ENCODE measurements around the gene NPIPA3. TPM values are rescaled to one million over a fixed set of nuclear protein-coding genes. Genes with fewer than 3 reads are reported as not detected.
"Not testable (repeated sequence)": the region's sequence is repeated elsewhere in the genome, so short reads cannot be mapped to it uniquely, and the experiment has no call there.

Gene NPIPA3
- total and polyA plus RNA-seq, 7 donors = 0.54 to 2.8 (median 0.96) TPM; not detected in 3

- Histone ChIP-seq H3K9me3 (no peaks in the 10 kb centered on the region), H3K4me1 (no peaks in the 10 kb centered on the region), H3K36me3 (no peaks in the 10 kb centered on the region), H3K27ac (no peak overlapping the region), H3K27me3 (no peaks in the 10 kb centered on the region), H3K4me3 (no peak overlapping the region)
- no peak for DNase-seq
- 96 to 97% methylated on average over 4 of the region's 4 CpGs for WGBS, 2 donors
- TF ChIP-seq EP300 (IDR thresholded peaks at IDR 0.05) = no peak
- TF ChIP-seq POLR2AphosphoS5 (IDR thresholded peaks at IDR 0.05) = no peak
- no peak for TF ChIP-seq POLR2A (IDR thresholded peaks at IDR 0.05)
- TF ChIP-seq, protein P1, sequence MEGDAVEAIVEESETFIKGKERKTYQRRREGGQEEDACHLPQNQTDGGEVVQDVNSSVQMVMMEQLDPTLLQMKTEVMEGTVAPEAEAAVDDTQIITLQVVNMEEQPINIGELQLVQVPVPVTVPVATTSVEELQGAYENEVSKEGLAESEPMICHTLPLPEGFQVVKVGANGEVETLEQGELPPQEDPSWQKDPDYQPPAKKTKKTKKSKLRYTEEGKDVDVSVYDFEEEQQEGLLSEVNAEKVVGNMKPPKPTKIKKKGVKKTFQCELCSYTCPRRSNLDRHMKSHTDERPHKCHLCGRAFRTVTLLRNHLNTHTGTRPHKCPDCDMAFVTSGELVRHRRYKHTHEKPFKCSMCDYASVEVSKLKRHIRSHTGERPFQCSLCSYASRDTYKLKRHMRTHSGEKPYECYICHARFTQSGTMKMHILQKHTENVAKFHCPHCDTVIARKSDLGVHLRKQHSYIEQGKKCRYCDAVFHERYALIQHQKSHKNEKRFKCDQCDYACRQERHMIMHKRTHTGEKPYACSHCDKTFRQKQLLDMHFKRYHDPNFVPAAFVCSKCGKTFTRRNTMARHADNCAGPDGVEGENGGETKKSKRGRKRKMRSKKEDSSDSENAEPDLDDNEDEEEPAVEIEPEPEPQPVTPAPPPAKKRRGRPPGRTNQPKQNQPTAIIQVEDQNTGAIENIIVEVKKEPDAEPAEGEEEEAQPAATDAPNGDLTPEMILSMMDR (IDR thresholded peaks at IDR 0.05) = no peak
- intact Hi-C loops (cut with DNase I) = no loop called here
Observed at GRCh38 chr16:14681115-14681514, 22.1 kb upstream of the NPIPA3 start.

GRCh38 chr16:14682121-14682520, 21.1 kb upstream of the NPIPA3 start:
- no peak for DNase-seq
- H3K27ac ChIP-seq = no peak overlapping the region

DNA sequence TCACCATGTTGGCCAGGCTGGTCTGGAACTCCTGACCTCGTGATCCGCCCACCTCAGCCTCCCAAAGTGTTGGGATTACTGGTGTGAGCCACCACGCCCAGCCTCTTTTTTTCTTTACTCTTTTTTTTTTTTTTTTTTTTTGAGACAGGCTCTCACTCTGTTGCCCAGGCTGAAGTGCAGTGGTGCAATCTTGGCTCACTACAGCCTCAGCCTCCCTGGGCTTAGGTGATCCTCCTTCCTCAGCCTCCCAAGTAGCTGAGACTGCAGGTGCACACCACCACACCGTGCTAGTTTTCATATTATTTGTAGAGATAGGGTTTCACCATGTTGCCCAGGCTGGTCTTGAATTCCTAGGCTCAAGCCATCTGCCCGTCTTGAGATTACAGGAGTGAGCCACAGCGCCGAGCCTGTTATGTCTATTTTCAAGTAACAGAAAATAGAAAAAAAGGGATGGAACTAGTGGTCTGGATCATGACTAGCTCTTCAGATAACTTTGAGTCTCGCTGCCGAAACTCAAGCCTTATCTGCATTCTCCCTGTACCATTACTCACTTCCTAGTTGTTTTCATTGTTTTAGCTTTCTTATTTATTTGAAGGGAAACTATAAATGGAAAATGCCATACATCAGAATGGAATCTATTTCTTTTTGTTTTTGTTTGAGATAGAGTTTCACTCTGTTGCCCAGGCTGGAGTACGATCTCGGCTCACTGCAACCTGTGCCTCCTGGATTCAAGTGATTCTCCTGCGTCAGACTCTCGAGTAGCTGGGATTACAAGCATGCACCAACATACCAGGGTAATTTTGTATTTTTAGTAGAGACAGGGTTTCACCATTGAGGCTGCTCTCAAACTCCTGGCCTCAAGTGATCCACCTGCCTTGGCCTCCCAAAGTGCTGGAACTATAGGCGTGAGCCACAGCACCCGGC, 17.1 kb upstream of the NPIPA3 start:
- H3K27me3 ChIP-seq; H3K4me1 ChIP-seq; H3K4me3 ChIP-seq; H3K27ac ChIP-seq; H3K36me3 ChIP-seq; H3K9me3 ChIP-seq; intact Hi-C loops (cut with DNase I): not testable (repeated sequence)
- peak; percentile 15 for DNase-seq
- 87 to 91% methylated on average over 15 of the region's 15 CpGs for WGBS, 2 donors

More at GRCh38 chr16:14682121-14682520, 21.1 kb upstream of the NPIPA3 start:
- intact Hi-C loops (cut with DNase I) = no loop called here
- H3K27me3 ChIP-seq = no peaks in the 10 kb centered on the region
- no peaks in the 10 kb centered on the region for H3K9me3 ChIP-seq
- no peak overlapping the region for H3K4me3 ChIP-seq
- TF ChIP-seq EP300 (IDR thresholded peaks at IDR 0.05) = no peak
- TF ChIP-seq POLR2A (IDR thresholded peaks at IDR 0.05) = no peak
- TF ChIP-seq, protein P1 (IDR thresholded peaks at IDR 0.05) = no peak
- TF ChIP-seq POLR2AphosphoS5 (IDR thresholded peaks at IDR 0.05) = no peak
- H3K36me3 ChIP-seq = no peaks in the 10 kb centered on the region
- 94 to 96% methylated on average over 8 of the region's 8 CpGs for whole genome bisulfite sequencing, 2 donors
- no peaks in the 10 kb centered on the region for H3K4me1 ChIP-seq

GRCh38 chr16:14694129-14694528, 9.1 kb upstream of the NPIPA3 start, which contains the start of gene PLA2G10:
PLA2G10 (minus strand) TSS chr16:14694308; CDS start chr16:14694229, 79 bp downstream.
- H3K4me3 ChIP-seq; H3K27me3 ChIP-seq; H3K36me3 ChIP-seq; H3K4me1 ChIP-seq; H3K27ac ChIP-seq; H3K9me3 ChIP-seq; intact Hi-C loops (cut with DNase I); DNase-seq: not testable (repeated sequence)
- no CpG with 5 or more reads among the region's 28 CpGs for WGBS, 2 donors

GRCh38 chr16:14701859-14702258, 1.4 kb upstream of the NPIPA3 start:
- WGBS, 2 donors = 6 to 71% methylated on average over 1 to 2 of the region's 7 CpGs
- H3K27me3 ChIP-seq; DNase-seq; H3K4me3 ChIP-seq; H3K36me3 ChIP-seq; H3K27ac ChIP-seq; intact Hi-C loops (cut with DNase I); H3K9me3 ChIP-seq; H3K4me1 ChIP-seq: not testable (repeated sequence)

GRCh38 chr16:14702672-14703071, 539 bp upstream of the NPIPA3 start:
- H3K4me1 ChIP-seq; H3K9me3 ChIP-seq; H3K27ac ChIP-seq; DNase-seq; H3K36me3 ChIP-seq; H3K27me3 ChIP-seq; intact Hi-C loops (cut with DNase I); H3K4me3 ChIP-seq: not testable (repeated sequence)
- WGBS, 2 donors = no CpG with 5 or more reads among the region's 11 CpGs

GRCh38 chr16:14733233-14733632, 30.0 kb downstream of the NPIPA3 start:
- H3K27ac ChIP-seq; H3K27me3 ChIP-seq; DNase-seq; H3K4me1 ChIP-seq; H3K9me3 ChIP-seq; H3K36me3 ChIP-seq; H3K4me3 ChIP-seq; intact Hi-C loops (cut with DNase I): not testable (repeated sequence)
- WGBS, 2 donors = no CpG with 5 or more reads among the region's 28 CpGs

GRCh38 chr16:14740832-14741385, 37.7 kb downstream of the NPIPA3 start:
- H3K9me3 ChIP-seq; H3K27me3 ChIP-seq; H3K4me3 ChIP-seq; H3K27ac ChIP-seq; intact Hi-C loops (cut with DNase I); DNase-seq; H3K4me1 ChIP-seq; H3K36me3 ChIP-seq: not testable (repeated sequence)
- 12 to 54% methylated on average over 1 of the region's 10 CpGs for WGBS, 2 donors

DNA sequence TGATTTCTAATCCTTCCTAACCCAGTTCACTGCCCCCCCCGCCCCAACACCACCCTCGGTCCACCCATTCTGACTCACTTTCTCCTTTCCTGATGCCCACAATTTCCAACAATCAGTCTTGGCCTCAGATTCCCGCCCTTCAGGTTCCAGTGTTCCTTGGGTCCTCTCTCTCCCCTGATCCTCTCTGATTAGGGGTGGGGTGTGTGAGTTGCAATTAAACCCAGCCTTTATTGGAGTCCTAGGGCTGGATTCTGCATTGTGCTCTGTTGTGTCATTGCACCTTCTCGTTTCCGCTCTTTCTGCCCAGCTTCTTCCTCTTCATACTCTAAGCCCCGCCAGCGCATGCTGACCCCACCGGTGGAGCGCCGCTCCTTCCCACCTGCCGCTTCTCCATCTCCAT, 38.6 kb downstream of the NPIPA3 start:
- H3K27me3 ChIP-seq; H3K4me3 ChIP-seq; H3K4me1 ChIP-seq; H3K27ac ChIP-seq; H3K36me3 ChIP-seq; H3K9me3 ChIP-seq; intact Hi-C loops (cut with DNase I); DNase-seq: not testable (repeated sequence)
- no CpG with 5 or more reads among the region's 11 CpGs for WGBS, 2 donors

GRCh38 chr16:14742273-14743128, 39.3 kb downstream of the NPIPA3 start, which contains the start of gene NPIPA2:
NPIPA2 (plus strand) TSS chr16:14742533; CDS start chr16:14748066, 5,533 bp downstream.
- DNase-seq; H3K4me3 ChIP-seq; H3K27ac ChIP-seq; H3K27me3 ChIP-seq; intact Hi-C loops (cut with DNase I); H3K36me3 ChIP-seq; H3K9me3 ChIP-seq; H3K4me1 ChIP-seq: not testable (repeated sequence)
- no CpG with 5 or more reads among the region's 73 CpGs for WGBS, 2 donors
